GM12878 (cell line): ENCODE results near the gene TMEM38A. TPM values are rescaled to one million over a fixed set of nuclear protein-coding genes. Genes with fewer than 3 reads are reported as not detected.
A peak's percentile ranks its signal among the peaks of the same experiment; 100 is the strongest.

Source experiments
- ATAC-seq: fragments of 200-7000 bp; cut with Tn5 transposase; 3 replicates; pipeline ENCODE4 v1.9.1; 2020; ENCODE audit warnings: mild to moderate bottlenecking, moderate library complexity
- BruUV-seq: library from RNA; stranded (reverse); fragments of 400-500 nt; replicated peaks from 2 replicates; lab custom pipeline; 2021; lab: Mats Ljungman, UMichigan
- CTCF ChIA-PET: fragments of 300-600 bp; sonication (Branson Sonifier 250); formaldehyde crosslinking; extraction: SDS; loops from one replicate; lab custom pipeline; 2021; ENCODE audit warnings: inconsistent platforms; lab: Yijun Ruan, JAX
- POLR2A ChIA-PET: fragments of 350-600 bp; formaldehyde crosslinking; extraction: SDS; loops from one replicate; lab custom pipeline; 2021; ENCODE audit warnings: inconsistent platforms; lab: Charles Lee
- RAD21 ChIA-PET: fragments of 300-600 bp; sonication (Branson Sonifier 250); formaldehyde crosslinking; loops from one replicate; lab custom pipeline; 2023; ENCODE audit warnings: antibody characterized with exemption; ENCODE audit not compliant: unreplicated experiment; lab: Charles Lee
- SMC1A ChIA-PET: fragments of 300-600 bp; sonication (Branson Sonifier 250); formaldehyde crosslinking; loops from one replicate; lab custom pipeline; 2023; ENCODE audit not compliant: unreplicated experiment, uncharacterized antibody; lab: Charles Lee
- DNase-seq: peaks from one replicate; pipeline ENCODE4 v3.0.0-alpha.2; 2011; ENCODE audit warnings: low read depth, low spot score
- FAIRE-seq: peaks from 3 replicates; lab custom pipeline; 2011; peaks lifted over from hg19 to GRCh38; lab: Jason Lieb, UNC
- H2AFZ ChIP-seq: 2 replicates; pipeline ENCODE4 v1.6.0; 2011; ENCODE audit warnings: low read depth, low read length, control low read depth; ENCODE audit not compliant: control insufficient read depth
- H3K27ac ChIP-seq: 2 replicates; pipeline ENCODE4 v1.5.1; 2011; ENCODE audit warnings: control low read depth; ENCODE audit not compliant: control insufficient read depth, insufficient read depth
- H3K27me3 ChIP-seq, 2 experiments: replicated peaks in 1 of 2; 2 replicates each; pipeline versions ENCODE4 v1.6.0 to v1.6.1; 2011; ENCODE audit warnings: low read length in 1 of 2; ENCODE audit not compliant: control insufficient read depth in 2 of 2, insufficient read depth in 2 of 2
- H3K36me3 ChIP-seq, 2 experiments: 2 replicates each; pipeline ENCODE4 v1.5.1; 2011; ENCODE audit warnings: low read length in 1 of 2; ENCODE audit not compliant: control insufficient read depth in 2 of 2, insufficient read depth in 2 of 2
- H3K4me1 ChIP-seq: 2 replicates; pipeline ENCODE4 v1.6.1; 2011; ENCODE audit warnings: mild to moderate bottlenecking, low read length, moderate library complexity, mixed read lengths; ENCODE audit not compliant: control insufficient read depth, insufficient read depth
- H3K4me2 ChIP-seq: 2 replicates; pipeline ENCODE4 v1.6.0; 2011; ENCODE audit warnings: control low read depth; ENCODE audit not compliant: control insufficient read depth, insufficient read depth
- H3K4me3 ChIP-seq: fragments of 200-600 bp; sonication (generic); 2 replicates; pipeline ENCODE4 v1.5.1; 2016
- H3K79me2 ChIP-seq: 2 replicates; pipeline ENCODE4 v1.6.0; 2011; ENCODE audit warnings: low read length; ENCODE audit not compliant: control insufficient read depth, insufficient read depth
- H3K9ac ChIP-seq: 2 replicates; pipeline ENCODE4 v1.8.0; 2011; ENCODE audit warnings: low read length, control low read depth, mixed read lengths; ENCODE audit not compliant: control insufficient read depth, insufficient read depth
- H3K9me3 ChIP-seq: replicated peaks from 3 replicates; pipeline ENCODE4 v1.5.1; 2011; ENCODE audit warnings: mild to moderate bottlenecking, low read length; ENCODE audit not compliant: control insufficient read depth, insufficient read depth
- H4K20me1 ChIP-seq: 2 replicates; pipeline ENCODE4 v1.6.0; 2011; ENCODE audit not compliant: control insufficient read depth, insufficient read depth
- CREM ChIP-seq: IDR thresholded peaks from 2 replicates; pipeline ENCODE4 v1.6.1; 2014; ENCODE audit warnings: antibody characterized with exemption, low read depth
- HDAC2 ChIP-seq: fragments of 200-600 bp; sonication (generic); IDR thresholded peaks from 2 replicates; pipeline ENCODE4 v1.6.1; 2017
- NFYB ChIP-seq: IDR thresholded peaks from 2 replicates; pipeline ENCODE4 v1.6.1; 2011; ENCODE audit warnings: low read depth, mild to moderate bottlenecking, low read length, improper control_type of control experiment, moderate library complexity; ENCODE audit not compliant: insufficient read depth
- PAX5 ChIP-seq: IDR thresholded peaks from 2 replicates; pipeline ENCODE4 v1.6.1; 2011; ENCODE audit warnings: low read depth, low read length, borderline replicate concordance
- POLR2A ChIP-seq: IDR thresholded peaks from 2 replicates; pipeline ENCODE4 v1.6.1; 2011; ENCODE audit warnings: low read depth, mild to moderate bottlenecking, low read length
- POLR2AphosphoS5 ChIP-seq: IDR thresholded peaks from 2 replicates; pipeline ENCODE4 v1.6.1; 2011; ENCODE audit warnings: mild to moderate bottlenecking, low read length, inconsistent platforms
- RUNX3 ChIP-seq: IDR thresholded peaks from 2 replicates; pipeline ENCODE4 v1.6.1; 2012; ENCODE audit warnings: low read length, inconsistent platforms
- SREBF2 ChIP-seq: IDR thresholded peaks from 2 replicates; pipeline ENCODE4 v1.6.1; 2012; ENCODE audit warnings: mild to moderate bottlenecking, low read length
- TCF12 ChIP-seq: IDR thresholded peaks from 2 replicates; pipeline ENCODE4 v1.6.1; 2011; ENCODE audit warnings: low read depth, mild to moderate bottlenecking, low read length
- ZNF24 ChIP-seq: fragments of 450-650 bp; IDR thresholded peaks from 2 replicates; pipeline ENCODE4 v1.6.1; 2017; ENCODE audit warnings: antibody characterized with exemption, mild to moderate bottlenecking
- WGBS: methylation state at CpG from one replicate; pipeline ENCODE4 v1.1.6; 2016; ENCODE audit warnings: low lambda C conversion rate; ENCODE audit not compliant: insufficient replicate concordance, insufficient coverage; ENCODE audit errors: missing lambda C conversion rate; 5-methylcytosine and 5-hydroxymethylcytosine counted together
- in situ Hi-C: fragments of 300-500 bp; cut with MboI; formaldehyde crosslinking; loops from 9 replicates; pipeline ENCODE4 v1.14.3; 2018; ENCODE audit warnings: mixed read lengths
- intact Hi-C: fragments of 100-400 bp; cut with micrococcal nuclease; formaldehyde crosslinking; loops from one replicate; pipeline ENCODE4 v1.14.2; 2022; ENCODE audit not compliant: unreplicated experiment
- polyA plus RNA-seq, 11 experiments: library from polyadenylated mRNA; depleted of rRNA in 4 of 11; unstranded in 6 of 11; stranded (reverse) in 5 of 11; fragments of >200 nt; fragmentation: Nextera tagmentation in 4 of 11; fragmentation: Illumina TruSeq in 1 of 11; extraction: Ambion mirVana in 4 of 11; extraction: Trizol in 1 of 11; gene quantifications; 1 replicate in 1 of 11; 2 replicates in 10 of 11; pipeline versions ENCODE4 v1.2.1 to v1.2.3, GENCODE V29; 2011 to 2016; ENCODE audit warnings: inconsistent platforms in 2 of 11, missing spikeins in 2 of 11, low read depth in 1 of 11
- total RNA-seq, 4 experiments: library from RNA; depleted of rRNA in 3 of 4; stranded (reverse); fragments of >200 nt in 3 of 4; fragmentation: Illumina TruSeq in 1 of 4; extraction: Trizol in 1 of 4; gene quantifications; 2 replicates each; pipeline versions ENCODE4 v1.2.1 to v1.2.3, GENCODE V29; 2013 to 2021

TMEM38A gene
- total and polyA plus RNA-seq, 10 of the 15 experiments (the other 5 are each of a cell fraction or from before 2014, with no cell fraction given), result 4.5 to 22.2 (median 15.0) TPM

- in situ Hi-C loops (no loop called here), intact Hi-C loops (no loop called here)
- ChIA-PET SMC1A (interaction anchor here (0.7 to 4.5 kb wide), 5 partner anchors 9 to 70 kb away, joined by 3 to 26 read pairs (median 3); no protein-coding TSS in a partner anchor), POLR2A (interaction anchor here (1.0 kb wide), 1 partner anchor 9 kb away, joined by 3 read pairs; no protein-coding TSS in a partner anchor), CTCF (interaction anchor here (2.4 kb wide), 1 partner anchor 9 kb away, joined by 5 read pairs; no protein-coding TSS in a partner anchor), RAD21 (interaction anchor here (0.6 to 1.2 kb wide), 3 partner anchors 28 to 414 kb away, joined by 3 to 5 read pairs (median 4); no protein-coding TSS in a partner anchor)
- TF ChIP-seq NFYB (peak; percentile 65; the same call in 1 of the 2 replicates), HDAC2 (no peak), CREM (no peak)
- no peaks in the 10 kb centered on the region for H3K27me3 ChIP-seq
- no peak overlapping the region for H3K9ac ChIP-seq
- no peak for FAIRE-seq
- no peak overlapping the region for H3K27ac ChIP-seq
- H3K4me2 ChIP-seq, result peak overlapping the region; percentile 11; the same call in 1 of the 2 replicates
- peaks cover 3 to 5% of the 10 kb centered on the region in 2 experiments; a peak in 3 of 4 replicates for H3K36me3 ChIP-seq
- peak; percentile 42 for ATAC-seq
- no peaks in the 10 kb centered on the region for H3K9me3 ChIP-seq
- 44% methylated on average over 1 of the region's 1 CpG for WGBS
- H3K4me3 ChIP-seq, result no peak overlapping the region
- no peak for DNase-seq
- no peak overlapping the region for H2AFZ ChIP-seq
- BruUV-seq, result no TSS peak
- H3K4me1 ChIP-seq, result peaks cover 42% of the 10 kb centered on the region
- H3K79me2 ChIP-seq, result peaks cover 96% of the 10 kb centered on the region
- H4K20me1 ChIP-seq, result peaks cover 11% of the 10 kb centered on the region; the same call in 1 of the 2 replicates
Observed at GRCh38 chr19:16615808-16616207, 45.1 kb upstream of the TMEM38A start.

- RAD21 ChIA-PET, result interaction anchor here (0.7 to 2.5 kb wide), 6 partner anchors 9 to 34 kb away, joined by 3 to 17 read pairs (median 4); partner anchors contain the start of gene MED26
- peak; percentile 42 for ATAC-seq
- in situ Hi-C loops, result no loop called here
Observed at GRCh38 chr19:16618248-16618647, 42.7 kb upstream of the TMEM38A start.

More at GRCh38 chr19:16618248-16618647, 42.7 kb upstream of the TMEM38A start:
- TF ChIP-seq SREBF2, result no peak
- 0 out of 2 replicates have a peak, but pooled peaks have one; percentile 16 for TF ChIP-seq PAX5
- TF ChIP-seq ZNF24, result no peak
- TF ChIP-seq POLR2A, result 0 out of 2 replicates have a peak, but pooled peaks have one; percentile 1
- 0 out of 2 replicates have a peak, but pooled peaks have one; percentile 23 for TF ChIP-seq POLR2AphosphoS5
- peak; percentile 43; the same call in 1 of the 2 replicates for TF ChIP-seq RUNX3
- 0 out of 2 replicates have a peak, but pooled peaks have one; percentile 30 for TF ChIP-seq TCF12
- TF ChIP-seq, all 136 proteins: peak for 5
- peak overlapping the region; percentile 4; the same call in 1 of the 2 replicates for H3K9ac ChIP-seq
- peak overlapping the region; percentile 67; the same call in 1 of the 2 replicates for H3K27ac ChIP-seq
- H3K9me3 ChIP-seq, result no peaks in the 10 kb centered on the region
- POLR2A ChIA-PET, result interaction anchor here (1.0 to 3.4 kb wide), 9 partner anchors 8 to 42 kb away, joined by 3 to 19 read pairs (median 4); partner anchors contain the start of genes MED26, SMIM7 and TMEM38A
- H3K4me1 ChIP-seq, result peaks cover 42% of the 10 kb centered on the region
- SMC1A ChIA-PET, result interaction anchor here (0.6 to 2.9 kb wide), 9 partner anchors 9 to 474 kb away, joined by 3 to 14 read pairs (median 4); partner anchors contain the start of gene HSH2D
- FAIRE-seq, result no peak
- intact Hi-C loops, result no loop called here
- no peaks in the 10 kb centered on the region for H3K27me3 ChIP-seq
- CTCF ChIA-PET, result interaction anchor here (0.8 to 2.2 kb wide), 5 partner anchors 11 to 50 kb away, joined by 3 to 7 read pairs (median 4); no protein-coding TSS in a partner anchor
- WGBS, result 72% methylated on average over 7 of the region's 7 CpGs
- H2AFZ ChIP-seq, result no peak overlapping the region
- H3K36me3 ChIP-seq, result peaks cover 7 to 10% of the 10 kb centered on the region in 2 experiments; a peak in 3 of 4 replicates
- no TSS peak for BruUV-seq
- H4K20me1 ChIP-seq, result peaks cover 15% of the 10 kb centered on the region; the same call in 1 of the 2 replicates
- H3K4me3 ChIP-seq, result peak overlapping the region; percentile 37; the same call in 1 of the 2 replicates
- no peak for DNase-seq
- H3K79me2 ChIP-seq, result peaks cover 97% of the 10 kb centered on the region
- H3K4me2 ChIP-seq, result peak overlapping the region; percentile 45
